HCT116 (cell line): ENCODE results near the gene TBC1D17. TPM values are rescaled to one million over a fixed set of nuclear protein-coding genes. Genes with fewer than 3 reads are reported as not detected.
"Not testable (repeated sequence)": the region's sequence is repeated elsewhere in the genome, so short reads cannot be mapped to it uniquely, and the experiment has no call there.

Experiments
- ATAC-seq: fragments of 200-7000 bp; cut with Tn5 transposase; 2 replicates; pipeline ENCODE4 v1.9.1; 2020; ENCODE audit warnings: mild to moderate bottlenecking, moderate library complexity
- BruUV-seq: library from RNA; stranded (reverse); fragments of 400-500 nt; replicated peaks from 2 replicates; lab custom pipeline; 2021; lab: Mats Ljungman, UMichigan
- CTCF ChIA-PET: fragments of 300-600 bp; sonication (Branson Sonifier 250); formaldehyde crosslinking; loops from one replicate; lab custom pipeline; 2021; ENCODE audit warnings: antibody characterized with exemption; lab: Charles Lee
- POLR2A ChIA-PET: fragments of 300-600, 350-600 bp; sonication (Branson Sonifier 250); formaldehyde crosslinking; loops from one replicate; lab custom pipeline; 2021; ENCODE audit warnings: antibody characterized with exemption; lab: Charles Lee
- RAD21 ChIA-PET, 2 experiments: fragments of 300-600 bp; sonication (Branson Sonifier 250); formaldehyde crosslinking; loops; one replicate each; lab custom pipeline; 2023; ENCODE audit warnings: low total read pairs in 2 of 2; ENCODE audit not compliant: uncharacterized antibody in 2 of 2, unreplicated experiment in 2 of 2, low non-redundant PET in 1 of 2; lab: Charles Lee
- DNase-seq: peaks from one replicate; pipeline ENCODE4 v3.0.0-alpha.2; 2010; ENCODE audit warnings: low read depth, low spot score
- H2AFZ ChIP-seq: fragments of 200-600 bp; shearing (Covaris generic), sonication (generic); 2 replicates; pipeline ENCODE4 v1.6.1; 2017; ENCODE audit warnings: low read depth, mixed run types, mixed read lengths, antibody characterized with exemption, low read length; ENCODE audit not compliant: poor library complexity, severe bottlenecking
- H3K27ac ChIP-seq: 2 replicates; pipeline ENCODE4 v1.5.1; 2012; ENCODE audit warnings: low read depth, low read length
- H3K27me3 ChIP-seq: fragments of 200-600 bp; sonication (generic); 2 replicates; pipeline ENCODE4 v1.6.1; 2016; ENCODE audit warnings: mixed run types, low read length, mixed read lengths; ENCODE audit not compliant: insufficient read depth
- H3K36me3 ChIP-seq, 2 experiments: fragments of 200-500 bp in 1 of 2; fragments of 200-600 bp in 1 of 2; sonication (Bioruptor generic) in 1 of 2; sonication (generic) in 1 of 2; 2 replicates each; pipeline versions ENCODE4 v1.5.1 to v1.6.1; 2014 to 2016; ENCODE audit warnings: low read length in 2 of 2, inconsistent platforms in 1 of 2, mixed read lengths in 1 of 2, mixed run types in 1 of 2; ENCODE audit not compliant: insufficient read depth in 2 of 2, control insufficient read depth in 1 of 2
- H3K4me1 ChIP-seq, 2 experiments: fragments of 200-600 bp in 1 of 2; sonication (generic) in 1 of 2; 2 replicates each; pipeline versions ENCODE4 v1.5.1 to v1.6.1; 2012 to 2017; ENCODE audit warnings: low read length in 2 of 2, inconsistent platforms in 1 of 2, mild to moderate bottlenecking in 1 of 2, mixed read lengths in 1 of 2, mixed run types in 1 of 2, moderate library complexity in 1 of 2; ENCODE audit not compliant: insufficient read depth in 2 of 2, control insufficient read depth in 1 of 2
- H3K4me2 ChIP-seq: fragments of 200-600 bp; sonication (generic); 2 replicates; pipeline ENCODE4 v1.6.1; 2017; ENCODE audit warnings: mixed run types, low read length, mixed read lengths
- H3K4me3 ChIP-seq, 2 experiments: fragments of 200-600 bp in 1 of 2; sonication (generic) in 1 of 2; replicated peaks in 1 of 2; 2 replicates each; pipeline ENCODE4 v1.5.1; 2011 to 2016; ENCODE audit warnings: low read length in 2 of 2, control low read depth in 1 of 2, low read depth in 1 of 2, mild to moderate bottlenecking in 1 of 2, mixed read lengths in 1 of 2, mixed run types in 1 of 2
- H3K79me2 ChIP-seq: fragments of 200-600 bp; sonication (generic); 2 replicates; pipeline ENCODE4 v1.6.1; 2017; ENCODE audit warnings: mild to moderate bottlenecking, mixed run types, low read length, moderate library complexity, mixed read lengths; ENCODE audit not compliant: insufficient read depth
- H3K9ac ChIP-seq: fragments of 200-600 bp; sonication (generic); 2 replicates; pipeline ENCODE4 v1.6.1; 2016; ENCODE audit warnings: low read length, mixed read lengths
- H3K9me2 ChIP-seq: fragments of 200-600 bp; sonication (generic), shearing (Covaris generic); 2 replicates; pipeline ENCODE4 v1.6.1; 2017; ENCODE audit warnings: mixed run types, mild to moderate bottlenecking, moderate library complexity; ENCODE audit not compliant: insufficient read depth
- H3K9me3 ChIP-seq, 2 experiments: fragments of 200-500 bp in 1 of 2; fragments of 200-600 bp in 1 of 2; sonication (Bioruptor generic) in 1 of 2; sonication (generic) in 1 of 2; 2 replicates each; pipeline ENCODE4 v1.6.1; 2014 to 2017; ENCODE audit warnings: low read length in 2 of 2, mixed read lengths in 2 of 2, inconsistent platforms in 1 of 2, low read depth in 1 of 2, mild to moderate bottlenecking in 1 of 2, mixed run types in 1 of 2, moderate library complexity in 1 of 2; ENCODE audit not compliant: control insufficient read depth in 1 of 2, insufficient read depth in 1 of 2
- H4K20me1 ChIP-seq: fragments of 200-600 bp; sonication (generic), shearing (Covaris generic); 2 replicates; pipeline ENCODE4 v1.6.1; 2017; ENCODE audit warnings: mixed run types, mild to moderate bottlenecking, moderate library complexity; ENCODE audit not compliant: insufficient read depth
- CEBPB ChIP-seq: IDR thresholded peaks from 2 replicates; pipeline ENCODE4 v1.6.1; 2012; ENCODE audit warnings: low read depth
- EGR1 ChIP-seq: IDR thresholded peaks from 2 replicates; pipeline ENCODE4 v1.6.1; 2012; ENCODE audit warnings: low read depth
- EZH2phosphoT487 ChIP-seq: fragments of 200-600 bp; IDR thresholded peaks from 2 replicates; pipeline ENCODE4 v1.6.1; 2018; ENCODE audit warnings: antibody characterized with exemption, borderline replicate concordance
- FOSL1 ChIP-seq: IDR thresholded peaks from 2 replicates; pipeline ENCODE4 v1.6.1; 2012; ENCODE audit warnings: low read depth
- JUND ChIP-seq: IDR thresholded peaks from 2 replicates; pipeline ENCODE4 v1.6.1; 2012
- POLR2AphosphoS5 ChIP-seq: IDR thresholded peaks from 2 replicates; pipeline ENCODE4 v1.6.1; 2011; ENCODE audit warnings: mild to moderate bottlenecking, low read depth, low read length, moderate library complexity
- RAD21 ChIP-seq: IDR thresholded peaks from 2 replicates; pipeline ENCODE4 v1.6.1; 2012; ENCODE audit warnings: low read depth, mild to moderate bottlenecking
- SIN3A ChIP-seq: IDR thresholded peaks from 2 replicates; pipeline ENCODE4 v1.6.1; 2012; ENCODE audit warnings: low read depth
- SP1 ChIP-seq: IDR thresholded peaks from 2 replicates; pipeline ENCODE4 v1.6.1; 2012; ENCODE audit warnings: low read depth
- ZNF274 ChIP-seq: fragments of 200-500 bp; sonication (Bioruptor generic); IDR thresholded peaks from 2 replicates; pipeline ENCODE4 v1.6.1; 2014; ENCODE audit warnings: mild to moderate bottlenecking, low read depth, low read length, inconsistent platforms
- intact Hi-C: fragments of 100-400 bp; cut with micrococcal nuclease; formaldehyde crosslinking; loops from 2 replicates; pipeline ENCODE4 v1.10.0; 2022
- total RNA-seq: library from RNA; stranded (reverse); gene quantifications from one replicate; pipeline ENCODE4 v1.2.1, GENCODE V29; 2021; ENCODE audit not compliant: unreplicated experiment
- TF ChIP-seq, protein P1 (sequence below): IDR thresholded peaks from 2 replicates; pipeline ENCODE4 v1.6.1; 2011; ENCODE audit warnings: mild to moderate bottlenecking, low read length, moderate library complexity; ENCODE audit not compliant: insufficient replicate concordance; ENCODE audit errors: extremely low read depth
- TF ChIP-seq, protein P2 (sequence below), 3 experiments: fragments of 200-600 bp in 1 of 3; sonication (generic) in 1 of 3; IDR thresholded peaks in 2 of 3; conservative IDR thresholded peaks in 1 of 3; 2 replicates each; pipeline ENCODE4 v1.5.1; 2012 to 2017; ENCODE audit warnings: low read depth in 2 of 3, low read length in 2 of 3, antibody characterized with exemption in 1 of 3, borderline replicate concordance in 1 of 3, control low read depth in 1 of 3, mild to moderate bottlenecking in 1 of 3, mixed read lengths in 1 of 3, mixed run types in 1 of 3, moderate library complexity in 1 of 3; ENCODE audit not compliant: insufficient read depth in 1 of 3

Gene TBC1D17
- total RNA-seq, 1 experiment from 2014 or later: 32.9 TPM

DNA sequence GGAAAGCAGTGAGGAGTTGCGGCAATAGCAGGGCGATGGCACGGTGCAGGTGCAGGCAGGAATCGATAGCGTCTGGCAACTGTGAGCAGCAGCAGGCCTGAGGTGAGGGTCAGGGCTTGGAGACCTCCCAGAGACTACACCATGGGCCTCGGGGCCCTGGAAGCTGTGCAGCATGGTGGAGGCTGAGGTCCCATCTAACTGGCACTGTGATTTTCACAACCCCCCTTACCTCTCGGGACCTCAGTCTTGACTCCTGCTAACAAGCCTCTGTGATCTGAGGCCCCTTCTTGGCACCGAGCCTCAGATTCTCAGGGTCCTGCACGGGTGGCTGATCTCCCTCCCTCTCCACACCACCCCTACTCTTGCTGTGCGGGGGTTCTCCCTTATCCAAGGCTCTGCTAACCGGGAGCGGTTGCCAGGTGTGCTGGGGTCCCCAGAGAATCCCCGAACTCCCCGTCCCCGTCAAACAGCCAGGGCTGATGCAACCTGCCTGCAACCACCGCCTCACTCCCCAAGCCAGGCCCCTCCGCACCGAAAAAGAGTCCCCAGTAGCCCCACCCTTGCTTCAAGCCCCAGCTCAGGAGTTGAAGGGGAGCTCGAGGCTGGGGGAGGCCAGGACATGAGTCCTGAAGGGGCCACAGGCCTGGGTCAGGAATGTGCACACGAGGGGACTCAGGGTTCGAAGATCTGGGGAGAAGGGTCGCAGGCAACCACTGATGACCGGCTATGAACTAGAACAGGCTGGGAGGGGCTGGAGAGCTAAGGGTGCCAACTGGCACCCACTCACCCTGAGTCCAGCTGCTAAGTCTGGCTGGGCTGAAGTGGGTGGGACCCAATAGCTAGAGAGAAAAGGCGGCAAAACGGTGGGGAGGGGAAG lies 46.7 kb downstream of the TBC1D17 start:
- H3K36me3 ChIP-seq: peaks cover 24 to 43% of the 10 kb centered on the region in 2 experiments
- intact Hi-C loops: no loop called here

DNA sequence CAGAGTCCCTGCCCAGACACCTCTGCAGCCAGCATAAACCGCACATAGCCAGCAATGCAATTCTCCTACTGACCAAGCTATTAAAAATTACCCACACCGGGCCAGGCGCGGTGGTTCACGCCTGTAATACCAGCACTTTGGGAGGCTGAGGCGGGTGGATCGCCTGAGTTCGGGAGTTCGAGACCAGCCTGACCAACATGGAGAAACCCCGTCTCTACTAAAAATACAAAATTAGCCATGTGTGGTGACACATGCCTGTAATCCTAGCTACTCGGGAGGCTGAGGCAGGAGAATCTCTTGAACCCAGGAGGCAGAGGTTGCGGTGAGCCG lies 47.3 kb downstream of the TBC1D17 start:
- H3K4me3 ChIP-seq, intact Hi-C loops, H3K9me2 ChIP-seq, H3K27ac ChIP-seq, DNase-seq, H2AFZ ChIP-seq, ATAC-seq, H3K4me2 ChIP-seq, H3K27me3 ChIP-seq, H4K20me1 ChIP-seq, RAD21 ChIA-PET, CTCF ChIA-PET, H3K9ac ChIP-seq, BruUV-seq, H3K9me3 ChIP-seq, POLR2A ChIA-PET: not testable (repeated sequence)
- Histone ChIP-seq H3K79me2 (peaks cover 94% of the 10 kb centered on the region), H3K36me3 (peaks cover 24 to 43% of the 10 kb centered on the region in 2 experiments), H3K4me1 (peaks cover 7 to 20% of the 10 kb centered on the region in 2 experiments; a peak in 3 of 4 replicates)

More for the DNA sequence above, 46.7 kb downstream of the TBC1D17 start:
- H3K79me2 ChIP-seq: peaks cover 100% of the 10 kb centered on the region
- ATAC-seq (no peak), DNase-seq (no peak)
- no peak overlapping the region for H3K27ac ChIP-seq
- no peak overlapping the region for H2AFZ ChIP-seq
- H4K20me1 ChIP-seq: peaks cover 7% of the 10 kb centered on the region; the same call in 1 of the 2 replicates
- CTCF ChIA-PET: no interaction called here
- no peak overlapping the region for H3K4me3 ChIP-seq
- POLR2A ChIA-PET: no interaction called here
- H3K27me3 ChIP-seq: no peaks in the 10 kb centered on the region
- TF ChIP-seq SIN3A: no peak
- TF ChIP-seq ZNF274: no peak
- no peak for TF ChIP-seq SP1
- no peak for TF ChIP-seq FOSL1
- no peak for TF ChIP-seq RAD21
- TF ChIP-seq EZH2phosphoT487: no peak
- TF ChIP-seq, protein P1, sequence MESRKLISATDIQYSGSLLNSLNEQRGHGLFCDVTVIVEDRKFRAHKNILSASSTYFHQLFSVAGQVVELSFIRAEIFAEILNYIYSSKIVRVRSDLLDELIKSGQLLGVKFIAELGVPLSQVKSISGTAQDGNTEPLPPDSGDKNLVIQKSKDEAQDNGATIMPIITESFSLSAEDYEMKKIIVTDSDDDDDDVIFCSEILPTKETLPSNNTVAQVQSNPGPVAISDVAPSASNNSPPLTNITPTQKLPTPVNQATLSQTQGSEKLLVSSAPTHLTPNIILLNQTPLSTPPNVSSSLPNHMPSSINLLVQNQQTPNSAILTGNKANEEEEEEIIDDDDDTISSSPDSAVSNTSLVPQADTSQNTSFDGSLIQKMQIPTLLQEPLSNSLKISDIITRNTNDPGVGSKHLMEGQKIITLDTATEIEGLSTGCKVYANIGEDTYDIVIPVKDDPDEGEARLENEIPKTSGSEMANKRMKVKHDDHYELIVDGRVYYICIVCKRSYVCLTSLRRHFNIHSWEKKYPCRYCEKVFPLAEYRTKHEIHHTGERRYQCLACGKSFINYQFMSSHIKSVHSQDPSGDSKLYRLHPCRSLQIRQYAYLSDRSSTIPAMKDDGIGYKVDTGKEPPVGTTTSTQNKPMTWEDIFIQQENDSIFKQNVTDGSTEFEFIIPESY: no peak
- TF ChIP-seq POLR2AphosphoS5: no peak
- no peak for TF ChIP-seq EGR1
- TF ChIP-seq, protein P2, sequence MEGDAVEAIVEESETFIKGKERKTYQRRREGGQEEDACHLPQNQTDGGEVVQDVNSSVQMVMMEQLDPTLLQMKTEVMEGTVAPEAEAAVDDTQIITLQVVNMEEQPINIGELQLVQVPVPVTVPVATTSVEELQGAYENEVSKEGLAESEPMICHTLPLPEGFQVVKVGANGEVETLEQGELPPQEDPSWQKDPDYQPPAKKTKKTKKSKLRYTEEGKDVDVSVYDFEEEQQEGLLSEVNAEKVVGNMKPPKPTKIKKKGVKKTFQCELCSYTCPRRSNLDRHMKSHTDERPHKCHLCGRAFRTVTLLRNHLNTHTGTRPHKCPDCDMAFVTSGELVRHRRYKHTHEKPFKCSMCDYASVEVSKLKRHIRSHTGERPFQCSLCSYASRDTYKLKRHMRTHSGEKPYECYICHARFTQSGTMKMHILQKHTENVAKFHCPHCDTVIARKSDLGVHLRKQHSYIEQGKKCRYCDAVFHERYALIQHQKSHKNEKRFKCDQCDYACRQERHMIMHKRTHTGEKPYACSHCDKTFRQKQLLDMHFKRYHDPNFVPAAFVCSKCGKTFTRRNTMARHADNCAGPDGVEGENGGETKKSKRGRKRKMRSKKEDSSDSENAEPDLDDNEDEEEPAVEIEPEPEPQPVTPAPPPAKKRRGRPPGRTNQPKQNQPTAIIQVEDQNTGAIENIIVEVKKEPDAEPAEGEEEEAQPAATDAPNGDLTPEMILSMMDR (IDR thresholded peaks at IDR 0.05 in 2 of 3, conservative IDR thresholded peaks at IDR 0.05 in 1 of 3; ENCODE audit: borderline replicate concordance in 1 of 3, insufficient read depth in 1 of 3, low read depth in 2 of 3, low read length in 2 of 3): no peak
- TF ChIP-seq CEBPB: no peak
- TF ChIP-seq JUND: no peak
- no peaks in the 10 kb centered on the region for H3K9me2 ChIP-seq
- RAD21 ChIA-PET: no interaction called here
- H3K9me3 ChIP-seq: no peaks in the 10 kb centered on the region
- BruUV-seq: no TSS peak
- no peak overlapping the region for H3K9ac ChIP-seq
- H3K4me1 ChIP-seq: peaks cover 7 to 14% of the 10 kb centered on the region in 2 experiments; a peak in 3 of 4 replicates
- H3K4me2 ChIP-seq: no peak overlapping the region
